NCI-H510A treated with DMSO at 0.1 percent for 48 hours (cell line): ENCODE measurements around the gene MTERF4.
"Not testable (repeated sequence)": the region's sequence is repeated elsewhere in the genome, so short reads cannot be mapped to it uniquely, and the experiment has no call there.

Experiments used
- DNase-seq: peaks from one replicate; lab custom pipeline; 2025; lab: John Stamatoyannopoulos, UW

Gene MTERF4

DNA sequence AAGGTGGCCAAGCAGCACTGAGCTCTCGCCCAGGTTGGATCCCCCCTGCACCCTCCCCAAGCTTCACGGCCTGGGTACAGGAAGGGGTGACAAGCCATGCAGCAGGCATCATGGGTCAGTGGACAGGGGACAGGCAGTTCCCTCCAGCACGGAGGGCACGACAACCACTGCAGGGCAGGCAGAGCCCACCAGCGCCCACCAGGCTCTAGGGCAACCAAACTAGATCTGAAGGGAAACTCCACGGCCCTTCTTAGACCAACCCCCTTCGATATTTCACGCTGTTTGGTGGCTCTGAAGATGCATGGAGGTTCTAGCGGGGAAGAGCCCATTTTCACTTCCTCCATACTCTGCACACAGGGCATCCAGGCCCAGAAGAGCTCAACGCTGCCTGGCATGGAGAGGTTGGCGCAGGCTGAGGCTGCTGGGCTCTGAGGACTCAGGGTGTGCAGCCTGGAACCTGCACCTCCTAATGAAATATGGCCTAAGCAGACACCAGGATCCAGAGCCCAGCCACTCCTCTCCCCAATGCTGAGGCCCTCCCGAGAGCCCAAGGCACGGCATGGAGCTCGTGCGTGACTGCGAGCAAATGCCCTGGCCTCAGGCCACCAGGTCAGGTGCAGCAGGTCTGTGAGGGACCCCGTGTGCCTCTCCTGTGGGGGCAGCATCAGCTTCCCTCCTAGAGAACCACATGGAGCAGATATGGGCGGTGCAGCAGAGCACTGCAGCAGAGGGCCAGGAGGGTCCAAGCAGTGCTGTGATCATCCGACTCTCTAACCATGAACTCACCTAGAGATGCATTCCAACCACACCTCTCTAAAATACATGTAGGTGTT, 8.7 kb upstream of the MTERF4 start:
- DNase-seq, result no peak

GRCh38 chr2:241110089-241110606, 8.1 kb upstream of the MTERF4 start:
- DNase-seq, result no peak

DNA sequence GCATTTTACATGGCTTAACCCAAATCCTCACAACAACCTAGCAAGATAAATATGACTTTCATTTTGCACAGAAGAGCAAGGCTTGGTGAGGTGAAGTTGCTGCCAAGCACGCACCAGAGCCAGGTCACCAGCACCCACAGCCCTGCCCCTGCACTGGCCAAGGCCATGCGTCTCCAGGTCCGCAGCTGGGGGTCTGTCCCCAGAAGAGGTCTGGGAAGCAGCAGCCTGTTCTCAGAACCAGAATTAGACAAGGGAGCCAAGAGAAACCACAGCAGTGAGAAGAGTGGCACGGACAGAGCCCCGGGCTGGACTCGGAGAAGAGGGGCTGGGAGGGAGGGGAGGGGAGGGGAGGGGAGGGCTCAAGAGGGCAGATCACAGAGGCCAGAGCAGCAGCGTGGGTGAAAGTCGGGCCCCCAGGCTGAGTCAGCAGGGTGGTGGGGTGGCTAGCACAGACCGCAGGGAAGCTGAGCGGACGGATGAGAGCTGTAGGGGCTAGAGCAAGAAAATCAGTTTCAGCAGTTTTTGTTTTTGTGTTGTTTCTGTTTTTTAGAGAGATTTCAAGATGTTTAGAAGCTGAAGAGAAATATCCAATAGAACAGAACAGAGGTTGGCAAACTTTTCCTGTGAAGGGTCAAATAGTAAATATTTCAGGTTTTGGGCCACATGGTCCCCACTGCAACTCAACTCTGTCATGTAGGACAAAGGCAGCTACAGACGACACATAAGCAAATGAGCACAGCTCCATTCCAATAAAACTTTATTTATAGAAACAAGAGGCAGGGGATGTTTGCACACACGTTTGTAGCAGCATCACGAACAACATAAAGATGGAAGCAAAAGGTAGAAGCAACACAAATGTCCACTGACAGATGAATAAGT, 7.4 kb upstream of the MTERF4 start:
- no peak for DNase-seq

DNA sequence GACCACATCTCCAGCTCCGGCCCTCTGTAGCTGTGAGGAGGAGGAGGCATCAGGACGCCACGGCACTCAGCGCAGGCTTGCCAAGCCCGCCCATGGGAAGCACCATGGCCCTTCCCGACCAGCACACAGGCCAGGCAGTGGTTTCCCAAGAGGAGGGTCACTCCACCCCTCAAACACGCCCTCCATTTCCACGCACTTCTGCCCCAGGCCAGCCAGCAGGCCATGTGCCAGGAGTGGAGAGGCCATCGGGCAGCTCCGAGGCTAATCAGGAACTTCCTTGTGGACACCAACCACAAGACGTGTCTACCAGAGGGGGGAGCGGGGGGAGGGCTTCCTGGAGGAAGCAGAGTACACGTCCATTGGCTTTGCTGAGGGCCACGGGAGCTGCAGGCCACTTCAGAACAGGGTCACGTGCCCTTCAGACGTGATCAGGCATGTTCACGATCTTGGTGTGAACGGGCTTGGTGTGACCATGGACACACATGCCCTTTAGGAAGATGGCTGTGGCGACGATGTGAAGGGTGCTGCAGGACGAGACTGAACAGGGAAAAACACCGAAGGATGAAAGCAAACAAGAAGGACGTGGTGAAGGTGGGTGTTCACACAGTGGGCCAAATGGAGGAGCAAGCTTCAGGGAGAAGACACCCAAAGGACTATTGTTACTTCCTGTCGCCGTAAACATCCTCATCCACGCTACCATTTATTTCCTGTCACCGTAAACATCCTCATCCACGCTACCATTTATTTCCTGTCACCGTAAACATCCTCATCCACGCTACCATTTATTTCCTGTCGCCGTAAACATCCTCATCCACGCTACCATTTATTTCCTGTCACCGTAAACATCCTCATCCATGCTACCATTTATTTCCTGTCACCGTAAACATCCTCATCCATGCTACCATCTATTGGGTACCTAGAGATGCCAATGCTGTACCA, 6.5 kb upstream of the MTERF4 start:
- DNase-seq, result no peak

DNA sequence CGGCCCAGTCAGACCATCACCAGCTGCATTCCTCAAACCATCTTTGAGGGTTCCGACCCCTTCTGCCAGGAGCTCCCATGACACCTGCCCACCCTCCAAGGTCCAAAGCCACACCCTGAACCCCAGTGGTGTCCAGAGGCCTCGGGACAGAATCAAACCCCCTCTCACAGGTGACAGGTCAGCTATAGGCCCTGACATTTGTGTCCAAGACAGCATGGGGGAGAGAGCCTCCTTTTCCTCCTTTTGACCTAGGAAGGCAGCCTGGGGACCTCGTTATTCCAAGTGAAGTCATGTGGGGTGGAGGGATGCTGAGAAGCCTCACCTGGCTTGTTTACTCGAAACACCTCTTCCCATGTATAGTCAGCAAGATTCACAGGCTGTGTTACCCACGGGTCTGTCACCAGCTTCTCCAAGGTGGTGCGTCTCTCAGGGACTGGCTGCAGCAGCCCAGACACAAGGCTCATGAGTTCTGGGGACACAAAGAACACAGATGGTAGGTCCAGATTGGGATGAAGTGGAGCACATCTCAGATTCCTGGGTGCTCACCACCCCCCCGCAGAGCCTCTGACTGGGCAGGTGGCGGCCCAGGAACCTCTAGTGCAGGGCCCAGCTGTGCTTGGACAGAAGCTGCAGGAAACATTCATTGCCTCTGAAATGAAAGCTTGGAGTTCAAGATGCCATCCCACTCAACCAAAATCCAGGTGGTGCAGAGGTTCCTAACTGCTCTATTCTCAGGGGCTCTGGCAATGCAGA, 5.1 kb upstream of the MTERF4 start:
- no peak for DNase-seq

- no peak for DNase-seq
These were observed 3.6 kb upstream of the MTERF4 start for GRCh38 chr2:241105641-241106040.

DNA sequence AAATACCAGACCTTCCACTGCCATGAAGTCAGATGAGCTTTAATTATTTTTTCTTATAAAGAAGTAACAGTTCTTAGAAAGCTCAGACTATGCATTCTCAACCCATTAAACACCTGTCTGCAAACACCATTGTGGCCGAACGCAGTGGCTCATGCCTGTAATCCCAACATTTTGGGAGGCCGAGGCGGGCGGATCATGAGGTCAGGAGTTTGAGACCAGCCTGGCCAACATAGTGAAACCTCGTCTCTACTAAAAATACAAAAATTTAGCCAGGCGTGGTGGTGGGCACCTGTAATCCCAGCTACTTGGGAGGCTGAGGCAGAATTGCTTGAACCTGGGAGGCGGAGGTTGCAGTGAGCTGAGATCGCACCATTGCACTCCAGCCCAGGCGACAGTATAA, 2.5 kb upstream of the MTERF4 start:
- not testable (repeated sequence) for DNase-seq

- DNase-seq, result no peak
These were observed 1.1 kb upstream of the MTERF4 start for GRCh38 chr2:241103176-241103595.

DNA sequence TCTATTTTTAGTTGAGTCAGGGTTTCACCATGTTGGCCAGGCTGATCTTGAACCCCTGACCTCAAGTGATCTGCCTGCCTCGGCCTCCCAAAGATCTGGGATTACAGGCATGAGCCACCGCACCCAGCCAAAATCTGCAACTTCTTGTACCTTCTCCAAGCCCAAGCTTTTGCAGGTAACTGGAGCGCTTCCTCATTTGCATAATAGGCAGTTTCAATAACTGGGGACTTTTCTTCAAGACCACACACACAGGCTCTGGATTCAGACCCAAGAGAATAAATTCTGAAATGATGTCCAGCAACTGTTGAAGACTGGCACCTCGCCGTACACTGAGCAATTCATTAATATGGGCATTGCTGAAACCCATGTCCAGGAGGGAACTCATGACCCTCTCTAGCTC, 2.8 kb downstream of the MTERF4 start:
- DNase-seq, result no peak

GRCh38 chr2:241096979-241097378, 5.1 kb downstream of the MTERF4 start:
- no peak for DNase-seq

DNA sequence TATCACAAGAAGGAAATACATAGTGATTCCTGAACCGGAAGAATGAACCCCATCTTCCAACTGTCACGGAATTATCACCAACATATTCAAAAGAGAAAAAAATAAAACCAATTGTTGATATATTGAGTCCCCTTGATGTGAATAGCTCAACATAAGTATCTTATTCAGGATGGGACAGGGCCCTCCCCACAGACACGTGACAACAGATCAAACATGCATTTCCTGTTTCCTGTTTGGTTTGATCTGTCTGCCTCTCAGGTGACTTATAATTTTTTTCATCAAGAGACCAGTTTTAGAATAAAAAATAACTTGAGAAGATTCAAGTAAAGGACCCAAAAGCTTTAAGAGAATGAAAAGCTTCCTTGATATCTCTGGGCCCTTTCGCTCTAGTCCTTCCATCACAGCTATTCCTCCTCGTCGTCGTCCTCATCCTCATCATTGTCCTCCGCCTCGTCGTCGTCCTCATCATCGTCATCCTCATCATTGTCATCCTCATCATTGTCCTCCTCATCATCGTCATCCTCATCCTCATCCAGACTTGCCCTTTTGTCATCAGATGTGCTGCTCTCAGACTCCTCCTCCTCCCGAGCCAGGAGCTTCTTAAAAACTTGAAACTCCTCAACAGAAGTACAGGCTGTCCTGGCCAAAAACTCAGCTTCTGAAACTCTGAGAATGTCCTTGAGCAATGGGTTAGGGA, 6.3 kb downstream of the MTERF4 start:
- no peak for DNase-seq

- no peak for DNase-seq
These were observed 7.1 kb downstream of the MTERF4 start for GRCh38 chr2:241094924-241095420.

DNA sequence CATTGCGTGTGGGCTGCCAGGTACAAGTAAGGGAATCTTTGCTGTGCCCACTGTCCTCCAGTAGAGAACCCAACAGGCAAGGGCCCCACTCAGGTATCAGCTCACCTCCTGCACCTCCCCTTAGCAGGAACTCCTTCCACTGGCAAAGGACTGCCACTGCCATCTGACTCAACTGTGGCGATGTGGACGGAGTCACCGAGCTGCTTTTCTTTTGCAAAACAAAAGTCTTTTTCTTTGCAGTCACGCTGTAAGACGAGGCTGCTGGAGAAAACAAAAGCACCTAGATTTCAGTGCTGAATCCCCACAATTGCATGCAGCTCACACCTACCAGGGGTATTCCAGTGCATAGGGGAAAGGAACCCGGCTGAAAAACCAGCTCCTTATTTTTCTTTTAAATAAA, 7.9 kb downstream of the MTERF4 start:
- no peak for DNase-seq

DNA sequence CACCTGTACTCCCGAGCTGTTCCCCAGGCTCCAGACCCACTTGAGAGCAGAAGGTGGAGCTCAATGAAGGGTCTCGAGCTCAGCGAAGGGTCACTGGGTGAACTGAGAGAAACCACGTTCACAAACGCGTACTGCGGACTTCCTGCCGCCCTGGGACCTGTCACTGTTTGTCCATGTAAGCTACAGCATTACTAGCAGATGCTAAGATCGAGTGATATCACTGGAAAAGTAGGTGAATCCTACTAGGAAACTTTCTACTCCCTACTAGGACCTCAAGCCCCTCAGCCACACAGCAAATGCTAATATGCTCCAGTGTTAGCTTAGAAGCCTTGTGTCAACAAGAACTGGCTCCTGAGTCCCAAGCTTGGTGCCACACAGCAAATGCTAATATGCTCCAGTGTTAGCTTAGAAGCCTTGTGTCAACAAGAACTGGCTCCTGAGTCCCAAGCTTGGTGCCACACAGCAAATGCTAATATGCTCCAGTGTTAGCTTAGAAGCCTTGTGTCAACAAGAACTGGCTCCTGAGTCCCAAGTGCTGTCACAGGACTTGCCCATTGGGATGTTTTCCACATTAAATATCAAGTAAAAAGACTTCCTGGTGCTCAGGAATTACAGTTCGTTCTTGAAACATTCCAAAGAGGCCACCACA, 8.8 kb downstream of the MTERF4 start:
- peak; percentile 87 for DNase-seq

DNA sequence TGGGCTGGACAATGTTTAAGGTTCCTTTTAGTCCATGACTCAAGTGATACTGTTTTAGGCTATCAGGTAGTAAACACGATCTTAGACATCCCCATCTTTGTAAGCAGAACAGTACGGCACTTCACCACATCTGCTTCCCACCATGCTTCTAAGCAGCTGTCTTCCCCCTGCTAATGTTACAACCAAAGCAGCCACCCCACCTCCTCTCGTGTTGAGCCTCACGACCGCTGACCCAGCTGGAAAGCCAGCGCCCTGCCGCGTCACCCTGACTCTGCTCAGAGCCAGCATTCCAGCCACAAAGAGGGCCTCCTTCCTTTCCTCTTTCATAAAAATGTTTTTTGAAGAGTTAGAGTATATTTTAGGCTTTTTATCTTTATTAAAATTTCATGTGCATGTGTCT, 9.4 kb downstream of the MTERF4 start:
- peak; percentile 58 for DNase-seq

GRCh38 chr2:241091734-241092445, 10.2 kb downstream of the MTERF4 start:
- DNase-seq, result no peak

DNA sequence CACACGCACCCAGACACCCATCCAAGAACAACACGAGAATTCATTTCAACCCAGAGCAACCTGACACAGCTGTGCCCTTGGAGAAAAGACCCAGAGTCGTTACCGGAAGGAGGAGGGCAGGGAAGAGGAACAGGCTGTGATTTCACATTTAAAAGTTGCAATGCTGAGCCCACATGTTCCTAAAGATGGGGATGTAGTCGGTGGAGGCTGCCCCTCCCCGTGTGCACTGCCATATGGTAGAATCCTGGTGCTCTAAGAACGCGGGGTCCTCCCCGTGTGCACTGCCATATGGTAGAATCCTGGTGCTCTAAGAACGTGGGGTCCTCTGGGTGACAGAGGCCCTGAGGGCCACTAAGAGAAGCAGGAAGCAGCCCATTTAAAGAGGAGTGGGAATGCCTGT, 10.9 kb downstream of the MTERF4 start:
- no peak for DNase-seq

DNA sequence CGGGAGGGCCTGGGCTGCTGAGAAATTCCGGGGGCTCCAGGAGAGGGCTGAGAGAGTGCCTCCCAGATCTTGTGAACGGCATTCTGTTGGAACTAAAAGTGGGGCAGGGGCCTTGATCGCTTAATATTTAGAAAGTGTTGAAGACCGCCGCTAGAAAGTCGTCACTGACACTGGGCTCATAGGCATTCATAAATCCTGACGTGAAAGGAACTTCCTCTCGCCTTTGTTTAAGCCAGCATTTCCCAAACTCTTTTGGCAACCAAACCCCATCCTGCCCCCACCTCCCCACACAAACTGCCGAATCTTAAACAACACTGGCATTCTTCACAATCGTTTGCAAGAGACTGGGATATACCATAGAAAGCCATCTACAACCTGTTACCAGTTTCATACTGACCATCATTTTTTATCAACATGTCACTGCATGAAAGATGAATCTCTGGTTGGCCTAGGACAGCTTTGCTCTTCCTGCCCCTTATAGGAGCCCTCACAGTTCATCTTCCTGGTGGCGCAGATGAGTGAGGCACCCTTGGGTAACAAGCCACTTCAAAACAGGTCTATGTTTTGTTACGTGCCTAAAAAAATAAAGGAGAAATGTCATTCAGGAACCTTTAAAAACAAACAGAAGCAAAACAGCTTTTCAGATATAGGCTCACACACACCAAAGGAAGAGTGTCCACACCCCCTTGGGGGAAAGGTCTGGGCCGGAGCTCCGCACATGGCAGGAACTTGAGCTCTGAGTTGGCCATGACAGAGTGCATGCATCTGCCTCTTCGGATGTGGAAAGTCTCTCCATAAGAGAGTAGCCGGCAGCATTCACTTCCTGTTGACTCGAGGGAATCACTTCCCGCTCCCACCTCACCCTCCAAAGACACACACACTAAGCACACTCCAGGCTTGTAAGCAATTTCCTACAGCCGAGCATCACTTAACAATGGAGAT, 13.0 kb downstream of the MTERF4 start:
- no peak for DNase-seq
